Adipose tissue (tissue), 3 donors: ENCODE data around the gene RAD52. TPM values are rescaled to one million over a fixed set of nuclear protein-coding genes. Genes with fewer than 3 reads are reported as not detected.

Source experiments
- H3K27ac ChIP-seq: one replicate; pipeline ENCODE4 v1.5.1; 2013; ENCODE audit warnings: low read depth, low read length
- WGBS, 3 donors: extraction: QIAGEN DNeasy Blood & Tissue Kit; methylation state at CpG; one replicate each; pipeline ENCODE4 v1.1.7; 2013; 5-methylcytosine and 5-hydroxymethylcytosine counted together
- polyA plus RNA-seq, 3 donors: library from polyadenylated mRNA; stranded (reverse); fragments of 200-250 nt; gene quantifications; one replicate each; pipeline ENCODE4 v1.2.3, GENCODE V29; 2013
- donor health status: healthy with polysubstance abuse.
- donor health status: Bipolar disorder and iron deficiency.
- donor health status: healthy.

Gene RAD52
- polyA plus RNA-seq, 3 donors: 5.0 to 6.3 (median 5.2) TPM

GRCh38 chr12:926641-927040, 22.9 kb downstream of the RAD52 start:
- H3K27ac ChIP-seq: no peak overlapping the region
- 88 to 89% (median 89%) methylated on average over 12 of the region's 12 CpGs for WGBS, 3 donors

GRCh38 chr12:922285-922684, 27.2 kb downstream of the RAD52 start:
- WGBS, 3 donors: 76 to 91% (median 83%) methylated on average over 2 of the region's 2 CpGs
- no peak overlapping the region for H3K27ac ChIP-seq

- H3K27ac ChIP-seq: no peak overlapping the region
- WGBS, 3 donors: 94 to 100% (median 100%) methylated on average over 1 of the region's 1 CpG
These were observed 28.8 kb downstream of the RAD52 start for GRCh38 chr12:920676-921075.

- 92 to 95% (median 93%) methylated on average over 23 of the region's 23 CpGs for WGBS, 3 donors
- H3K27ac ChIP-seq: no peak overlapping the region
These were observed 32.6 kb downstream of the RAD52 start for GRCh38 chr12:916712-917445.

GRCh38 chr12:916240-916639, 33.3 kb downstream of the RAD52 start:
- H3K27ac ChIP-seq: no peak overlapping the region
- 82 to 85% (median 82%) methylated on average over 27 of the region's 27 CpGs for WGBS, 3 donors

- 42 to 79% (median 46%) methylated on average over 5 of the region's 5 CpGs for WGBS, 3 donors
- no peak overlapping the region for H3K27ac ChIP-seq
These were observed 34.4 kb downstream of the RAD52 start for GRCh38 chr12:915090-915489.

GRCh38 chr12:913919-914698, 35.4 kb downstream of the RAD52 start:
- no peak overlapping the region for H3K27ac ChIP-seq
- 62 to 84% (median 63%) methylated on average over 15 of the region's 15 CpGs for WGBS, 3 donors

- H3K27ac ChIP-seq: no peak overlapping the region
- 73 to 83% (median 79%) methylated on average over 7 of the region's 7 CpGs for whole genome bisulfite sequencing, 3 donors
These were observed 36.8 kb downstream of the RAD52 start for GRCh38 chr12:912466-913235.

GRCh38 chr12:911191-911826, 38.2 kb downstream of the RAD52 start:
- WGBS, 3 donors: 38 to 65% (median 43%) methylated on average over 10 of the region's 10 CpGs

GRCh38 chr12:910416-910815, 39.1 kb downstream of the RAD52 start:
- no peak overlapping the region for H3K27ac ChIP-seq

More at GRCh38 chr12:911191-911826, 38.2 kb downstream of the RAD52 start:
- no peak overlapping the region for H3K27ac ChIP-seq

GRCh38 chr12:909861-910260, 39.6 kb downstream of the RAD52 start:
- WGBS, 3 donors: 69 to 76% (median 75%) methylated on average over 3 of the region's 3 CpGs
- no peak overlapping the region for H3K27ac ChIP-seq

More at GRCh38 chr12:910416-910815, 39.1 kb downstream of the RAD52 start:
- 70 to 80% (median 72%) methylated on average over 4 of the region's 4 CpGs for WGBS, 3 donors

- H3K27ac ChIP-seq: no peak overlapping the region
- 70 to 82% (median 74%) methylated on average over 16 of the region's 16 CpGs for WGBS, 3 donors
These were observed 41.9 kb downstream of the RAD52 start for GRCh38 chr12:907413-908185.

GRCh38 chr12:906062-906585, 43.4 kb downstream of the RAD52 start:
- 82 to 88% (median 85%) methylated on average over 10 of the region's 10 CpGs for WGBS, 3 donors
- no peak overlapping the region for H3K27ac ChIP-seq

GRCh38 chr12:905261-906031, 44.0 kb downstream of the RAD52 start:
- WGBS, 3 donors: 80 to 94% (median 82%) methylated on average over 9 of the region's 9 CpGs
- no peak overlapping the region for H3K27ac ChIP-seq

- H3K27ac ChIP-seq: no peak overlapping the region
- WGBS, 3 donors: 48 to 74% (median 66%) methylated on average over 5 of the region's 5 CpGs
These were observed 45.5 kb downstream of the RAD52 start for GRCh38 chr12:904010-904414.

GRCh38 chr12:903055-903454, 46.4 kb downstream of the RAD52 start:
- H3K27ac ChIP-seq: no peak overlapping the region
- WGBS, 3 donors: 64 to 83% (median 76%) methylated on average over 5 of the region's 5 CpGs

- 63 to 92% (median 88%) methylated on average over 3 of the region's 3 CpGs for WGBS, 3 donors
- H3K27ac ChIP-seq: no peak overlapping the region
These were observed 46.9 kb downstream of the RAD52 start for GRCh38 chr12:902581-902980.
